ENCODE measurements around the gene BCAS4.

The BCAS4 gene

DNA sequence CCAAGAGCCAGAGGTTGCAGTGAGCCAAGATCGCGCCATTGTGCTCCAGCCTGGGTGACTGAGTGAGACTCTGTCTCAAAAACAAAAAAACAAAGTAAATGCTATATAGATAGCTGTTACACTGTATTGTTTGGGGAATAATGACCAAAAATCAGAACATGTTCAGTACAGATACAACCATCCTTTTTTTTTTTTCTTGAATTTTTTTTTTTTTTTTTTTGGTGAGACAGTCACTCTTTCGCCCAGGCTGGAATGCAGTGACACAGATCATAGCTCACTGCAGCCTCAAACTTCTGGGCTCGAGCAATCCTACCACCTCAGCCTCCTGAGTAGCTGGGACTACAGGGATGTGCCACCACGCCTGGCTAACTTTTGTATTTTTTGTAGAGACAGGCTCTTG, 63.7 kb downstream of the BCAS4 start:
- no peak for DNase-seq
- TF ChIP-seq GATA1 (IDR thresholded peaks at IDR 0.05; ENCODE audit: low read depth, low read length): no peak
- TF ChIP-seq POLR2A (IDR thresholded peaks at IDR 0.05; ENCODE audit: low read length): no peak

DNA sequence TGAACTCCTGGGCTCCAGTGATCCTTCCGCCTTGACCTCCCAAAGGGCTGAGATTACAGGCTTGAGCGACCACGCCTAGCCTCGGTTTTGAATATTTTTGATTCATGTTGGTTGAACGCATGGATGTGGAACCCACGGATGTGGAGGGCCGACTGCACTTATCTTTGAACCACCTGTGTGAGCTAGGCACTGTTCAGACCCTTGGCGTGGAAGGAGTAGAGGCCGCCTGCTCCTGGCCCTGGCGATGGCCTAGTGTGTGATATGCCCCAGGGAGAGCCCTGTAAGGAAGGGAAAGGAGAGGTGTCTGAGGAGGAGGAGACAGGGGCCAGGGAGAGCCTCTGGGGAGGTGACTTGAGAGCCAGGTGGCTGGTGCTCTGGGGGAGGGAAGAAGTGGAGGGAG, 64.3 kb downstream of the BCAS4 start:
- TF ChIP-seq POLR2A (IDR thresholded peaks at IDR 0.05; ENCODE audit: low read length): no peak
- TF ChIP-seq GATA1 (IDR thresholded peaks at IDR 0.05; ENCODE audit: low read depth, low read length): no peak
- DNase-seq: no peak

- DNase-seq: no peak
- TF ChIP-seq POLR2A (IDR thresholded peaks at IDR 0.05; ENCODE audit: low read length) (no peak), GATA1 (IDR thresholded peaks at IDR 0.05; ENCODE audit: low read depth, low read length) (no peak)
These were observed 66.2 kb downstream of the BCAS4 start for GRCh38 chr20:50861012-50861411.

DNA sequence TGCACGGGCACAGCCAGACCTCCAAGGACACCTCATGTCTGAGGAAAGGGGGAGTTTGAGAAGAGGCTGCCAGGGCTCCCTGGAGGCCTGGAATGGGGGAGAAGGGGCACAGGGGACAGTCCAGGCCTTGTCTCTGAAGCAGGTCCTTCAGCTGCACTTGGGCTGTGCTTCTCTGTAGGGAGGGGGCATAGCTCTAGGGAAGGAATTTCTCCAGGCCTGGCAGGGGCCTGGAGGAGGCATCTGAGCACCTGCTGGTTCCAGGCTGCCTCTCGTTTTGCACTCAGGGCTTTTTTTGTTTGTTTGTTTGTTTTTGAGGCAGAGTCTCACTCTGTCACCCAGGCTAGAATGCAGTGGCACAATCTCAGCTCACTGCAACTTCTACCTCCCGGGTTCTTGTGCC, 67.7 kb downstream of the BCAS4 start:
- TF ChIP-seq GATA1 (IDR thresholded peaks at IDR 0.05; ENCODE audit: low read depth, low read length) (no peak), POLR2A (IDR thresholded peaks at IDR 0.05; ENCODE audit: low read length) (no peak)
- no peak for DNase-seq

GRCh38 chr20:50865114-50865513, 70.3 kb downstream of the BCAS4 start:
- DNase-seq: no peak
- no peak for TF ChIP-seq GATA1 (IDR thresholded peaks at IDR 0.05; ENCODE audit: low read depth, low read length)
- TF ChIP-seq POLR2A (IDR thresholded peaks at IDR 0.05; ENCODE audit: low read length): no peak

GRCh38 chr20:50865591-50865990, 70.7 kb downstream of the BCAS4 start:
- TF ChIP-seq GATA1 (IDR thresholded peaks at IDR 0.05; ENCODE audit: low read depth, low read length): no peak
- no peak for TF ChIP-seq POLR2A (IDR thresholded peaks at IDR 0.05; ENCODE audit: low read length)
- no peak for DNase-seq

- DNase-seq: no peak
- TF ChIP-seq GATA1 (IDR thresholded peaks at IDR 0.05; ENCODE audit: low read depth, low read length) (no peak), POLR2A (IDR thresholded peaks at IDR 0.05; ENCODE audit: low read length) (no peak)
These were observed 71.3 kb downstream of the BCAS4 start for GRCh38 chr20:50866036-50866685.

DNA sequence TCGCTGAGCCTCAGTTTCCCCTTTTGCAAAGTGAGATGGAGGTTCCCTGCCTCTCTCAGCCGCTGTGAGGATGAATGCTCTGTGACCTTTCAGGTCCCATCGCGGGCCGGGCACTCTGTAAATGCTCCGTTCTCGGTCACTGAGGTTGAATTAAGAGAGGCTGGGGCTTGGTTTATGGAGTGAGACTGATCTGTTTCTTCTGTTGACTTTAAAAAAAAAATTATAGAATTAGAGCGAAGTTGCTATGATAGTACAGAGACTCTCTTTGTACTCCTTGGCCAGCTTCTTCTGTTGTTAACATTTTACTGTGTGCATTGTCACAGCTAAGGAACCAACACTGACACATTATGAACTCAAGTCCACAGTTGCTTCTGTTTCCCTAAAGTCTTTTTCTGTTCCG, 72.0 kb downstream of the BCAS4 start:
- no peak for DNase-seq
- no peak for TF ChIP-seq GATA1 (IDR thresholded peaks at IDR 0.05; ENCODE audit: low read depth, low read length)
- TF ChIP-seq POLR2A (IDR thresholded peaks at IDR 0.05; ENCODE audit: low read length): no peak

DNA sequence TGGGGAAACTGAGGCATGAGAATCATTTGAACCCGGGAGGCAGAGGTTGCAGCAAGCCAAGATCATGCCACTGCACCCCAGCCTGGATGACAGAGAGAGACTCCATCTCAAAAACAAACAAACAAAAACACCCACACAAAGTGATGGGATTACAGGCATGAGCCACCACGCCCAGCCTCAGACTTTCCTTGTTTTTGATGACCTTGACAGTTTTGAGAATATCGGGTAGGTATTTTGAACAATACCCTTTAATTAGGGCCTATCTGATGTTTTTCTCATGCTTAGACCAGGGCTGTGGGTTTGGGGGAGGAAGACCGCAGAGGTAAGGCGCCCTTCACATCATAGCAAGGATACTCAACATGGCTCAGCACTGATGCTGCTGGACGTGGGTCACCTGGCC, 72.9 kb downstream of the BCAS4 start:
- DNase-seq: no peak

DNA sequence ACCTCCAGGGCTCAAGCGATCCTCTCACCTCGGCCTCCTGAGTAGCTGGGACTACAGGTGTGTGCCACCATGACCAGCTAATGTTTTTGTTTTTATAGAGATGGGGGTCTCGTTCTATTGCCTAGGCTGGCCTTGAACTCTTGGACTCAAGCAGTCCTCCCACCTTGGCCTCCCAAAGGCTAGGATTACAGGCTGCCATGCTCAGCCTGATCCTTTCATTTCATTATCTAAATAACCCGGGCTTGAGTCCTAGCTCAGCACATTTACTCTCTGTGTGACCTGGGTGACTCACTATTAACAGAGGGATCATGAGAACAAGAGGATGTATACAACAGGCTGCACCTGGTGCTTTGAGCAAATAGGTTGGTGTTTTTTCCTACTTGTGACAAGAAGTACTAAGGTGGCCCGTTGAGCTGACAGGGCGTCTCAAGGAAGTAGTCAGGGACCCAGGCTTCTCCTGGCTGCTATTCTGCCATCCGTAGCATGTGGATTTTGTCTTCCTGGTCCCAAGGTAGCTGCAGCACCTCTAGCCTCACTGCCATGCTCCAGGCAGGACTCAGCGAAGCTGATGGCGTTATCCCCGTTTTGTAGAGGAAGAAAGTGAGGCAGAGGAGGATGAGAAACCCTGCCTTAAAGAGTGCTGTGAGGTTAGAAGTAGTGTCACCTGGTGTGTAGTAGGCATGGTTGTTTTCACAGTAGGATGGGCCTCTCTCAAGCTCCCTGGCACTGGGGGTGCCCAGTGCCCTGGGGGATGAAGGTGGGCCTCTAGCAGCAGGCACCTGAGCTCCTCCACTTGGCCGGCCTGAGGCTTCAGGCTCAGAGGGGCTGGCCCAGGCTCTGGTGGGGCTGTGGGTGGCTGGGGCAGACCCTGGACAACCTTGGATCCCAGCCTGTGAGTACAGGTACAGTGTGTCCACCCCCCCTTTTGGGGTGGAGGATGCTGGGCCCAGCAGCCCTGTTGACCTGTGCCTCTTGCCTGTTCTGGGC, 73.9 kb downstream of the BCAS4 start:
- DNase-seq: no peak
- no peak for TF ChIP-seq GATA1 (IDR thresholded peaks at IDR 0.05; ENCODE audit: low read depth, low read length)
- TF ChIP-seq POLR2A (IDR thresholded peaks at IDR 0.05; ENCODE audit: low read length): no peak

More for the DNA sequence above, 72.9 kb downstream of the BCAS4 start:
- TF ChIP-seq POLR2A (IDR thresholded peaks at IDR 0.05; ENCODE audit: low read length): no peak
- no peak for TF ChIP-seq GATA1 (IDR thresholded peaks at IDR 0.05; ENCODE audit: low read depth, low read length)

DNA sequence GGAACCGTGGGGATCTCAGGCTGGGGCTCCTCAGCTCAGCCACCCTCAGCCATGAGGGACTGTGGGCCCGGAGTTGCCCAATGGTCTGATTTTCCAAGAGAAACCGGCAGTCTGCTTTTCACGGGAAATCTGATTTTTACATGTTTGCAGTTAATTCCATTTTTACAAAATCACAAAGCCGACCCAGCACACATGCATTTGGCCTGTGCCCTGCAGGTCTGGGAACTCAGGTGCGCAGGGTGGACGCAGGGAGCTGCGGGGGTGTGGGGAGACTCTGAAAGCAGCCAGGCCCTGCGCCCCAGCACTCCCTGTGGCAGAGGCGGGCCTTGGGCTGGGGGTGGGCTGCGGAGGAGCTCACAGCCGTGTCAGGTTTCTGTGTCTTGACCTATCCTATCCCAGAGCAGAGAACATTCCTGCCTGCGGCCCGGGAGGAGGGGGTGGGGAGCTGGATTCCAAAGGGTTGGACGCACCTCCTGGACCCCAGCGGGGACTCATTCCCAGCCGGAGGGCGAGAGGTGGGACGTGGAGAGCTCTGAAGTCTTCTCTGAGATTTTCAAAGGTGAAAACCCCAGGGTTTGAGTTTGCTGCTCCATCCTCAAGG, 75.8 kb downstream of the BCAS4 start:
- no peak for TF ChIP-seq POLR2A (IDR thresholded peaks at IDR 0.05; ENCODE audit: low read length)
- TF ChIP-seq GATA1 (IDR thresholded peaks at IDR 0.05; ENCODE audit: low read depth, low read length): no peak
- DNase-seq: no peak

- TF ChIP-seq POLR2A (IDR thresholded peaks at IDR 0.05; ENCODE audit: low read length) (no peak), GATA1 (IDR thresholded peaks at IDR 0.05; ENCODE audit: low read depth, low read length) (no peak)
- no peak for DNase-seq
These were observed 77.9 kb downstream of the BCAS4 start for GRCh38 chr20:50872560-50873425.

- no peak for DNase-seq
- no peak for TF ChIP-seq GATA1 (IDR thresholded peaks at IDR 0.05; ENCODE audit: low read depth, low read length)
- no peak for TF ChIP-seq POLR2A (IDR thresholded peaks at IDR 0.05; ENCODE audit: low read length)
These were observed 78.7 kb downstream of the BCAS4 start for GRCh38 chr20:50873585-50873984.
